Prostate gland (tissue), 2 donors: ENCODE data around the gene PTPRD.

Experiments
- CTCF ChIP-seq, 4 experiments: fragments of 200-600 bp in 2 of 4; fragments of 450-650 bp in 2 of 4; sonication (generic) in 2 of 4; IDR thresholded peaks; 1 replicate in 3 of 4; 2 replicates in 1 of 4; pipeline ENCODE4 v1.5.1; 2016 to 2019; ENCODE audit warnings: antibody characterized with exemption in 4 of 4, mild to moderate bottlenecking in 2 of 4, moderate library complexity in 2 of 4
- POLR2AphosphoS5 ChIP-seq: sonication (generic); formaldehyde crosslinking; IDR thresholded peaks from one replicate; pipeline ENCODE4 v1.6.1; 2017; ENCODE audit warnings: antibody characterized with exemption

- TF ChIP-seq CTCF (IDR thresholded peaks at IDR 0.05) (no peak), POLR2AphosphoS5 (no peak)
Observed at GRCh38 chr9:8388132-8388531, 2224.7 kb downstream of the PTPRD start.
